ENCODE data around the gene ETV6. TPM values are rescaled to one million over a fixed set of nuclear protein-coding genes. Genes with fewer than 3 reads are reported as not detected.

The ETV6 gene
- total RNA-seq, 6 experiments from 2014 or later: 14.6 to 20.5 (median 16.6) TPM

GRCh38 chr12:11714626-11715025, 65.2 kb downstream of the ETV6 start:
- Mint-ChIP-seq H3K36me3 (ENCODE audit: low read depth) (peaks cover 24% of the 10 kb centered on the region), H3K4me3 (no peak overlapping the region), H3K27ac (no peak overlapping the region), H3K9me3 (no peaks in the 10 kb centered on the region), H3K4me1 (ENCODE audit: low read depth) (peaks cover 70% of the 10 kb centered on the region), H3K27me3 (ENCODE audit: insufficient read depth) (peaks cover 1% of the 10 kb centered on the region)
- DNase-seq: no peak
- no peak for TF ChIP-seq CTCF (IDR thresholded peaks at IDR 0.05)

- peaks cover 80% of the 10 kb centered on the region for H3K4me1 Mint-ChIP-seq (ENCODE audit: low read depth)
- no peak for TF ChIP-seq CTCF (IDR thresholded peaks at IDR 0.05)
- H3K9me3 Mint-ChIP-seq: no peaks in the 10 kb centered on the region
- DNase-seq: no peak
- H3K27ac Mint-ChIP-seq: no peak overlapping the region; the same call in 1 of the 2 replicates
- no peak overlapping the region for H3K4me3 Mint-ChIP-seq
- H3K27me3 Mint-ChIP-seq (ENCODE audit: insufficient read depth): peaks cover 1% of the 10 kb centered on the region
- peaks cover 24% of the 10 kb centered on the region for H3K36me3 Mint-ChIP-seq (ENCODE audit: low read depth)
Observed at GRCh38 chr12:11715621-11716020, 66.1 kb downstream of the ETV6 start.

GRCh38 chr12:11716794-11717518, 67.5 kb downstream of the ETV6 start:
- H3K9me3 Mint-ChIP-seq: no peaks in the 10 kb centered on the region
- H3K27ac Mint-ChIP-seq: peak overlapping the region; percentile 96

GRCh38 chr12:11717519-11717961, 68.1 kb downstream of the ETV6 start:
- Mint-ChIP-seq H3K36me3 (ENCODE audit: low read depth) (peaks cover 17% of the 10 kb centered on the region), H3K4me3 (peak overlapping the region; percentile 46), H3K9me3 (no peaks in the 10 kb centered on the region), H3K27me3 (ENCODE audit: insufficient read depth) (peaks cover 1% of the 10 kb centered on the region), H3K27ac (peak overlapping the region; percentile 96), H3K4me1 (ENCODE audit: low read depth) (peaks cover 70% of the 10 kb centered on the region)
- TF ChIP-seq CTCF (IDR thresholded peaks at IDR 0.05): no peak
- DNase-seq: peak; percentile 40

More at GRCh38 chr12:11716794-11717518, 67.5 kb downstream of the ETV6 start:
- H3K4me1 Mint-ChIP-seq (ENCODE audit: low read depth): peaks cover 74% of the 10 kb centered on the region
- peak; percentile 71 for DNase-seq
- peak overlapping the region; percentile 46; the same call in 1 of the 2 replicates for H3K4me3 Mint-ChIP-seq
- peaks cover 1% of the 10 kb centered on the region for H3K27me3 Mint-ChIP-seq (ENCODE audit: insufficient read depth)
- H3K36me3 Mint-ChIP-seq (ENCODE audit: low read depth): peaks cover 21% of the 10 kb centered on the region
- TF ChIP-seq CTCF (IDR thresholded peaks at IDR 0.05): no peak

- Mint-ChIP-seq H3K9me3 (no peaks in the 10 kb centered on the region), H3K4me3 (no peak overlapping the region), H3K4me1 (ENCODE audit: low read depth) (peaks cover 70% of the 10 kb centered on the region), H3K27ac (peak overlapping the region; percentile 96), H3K27me3 (ENCODE audit: insufficient read depth) (peaks cover 1% of the 10 kb centered on the region), H3K36me3 (ENCODE audit: low read depth) (peaks cover 14% of the 10 kb centered on the region)
- TF ChIP-seq CTCF (IDR thresholded peaks at IDR 0.05): no peak
- DNase-seq: no peak
Observed at GRCh38 chr12:11718105-11718504, 68.6 kb downstream of the ETV6 start.

Measured in HFFc6 (cell line).